Effector CD4-positive, alpha-beta T cell (primary cell): ENCODE data around the gene DNMT1.
A peak's percentile ranks its signal among the peaks of the same experiment; 100 is the strongest.

ENCODE experiments used
- DNase-seq: peaks from one replicate; pipeline ENCODE4 v3.0.0-alpha.2; 2020

Gene DNMT1

DNA sequence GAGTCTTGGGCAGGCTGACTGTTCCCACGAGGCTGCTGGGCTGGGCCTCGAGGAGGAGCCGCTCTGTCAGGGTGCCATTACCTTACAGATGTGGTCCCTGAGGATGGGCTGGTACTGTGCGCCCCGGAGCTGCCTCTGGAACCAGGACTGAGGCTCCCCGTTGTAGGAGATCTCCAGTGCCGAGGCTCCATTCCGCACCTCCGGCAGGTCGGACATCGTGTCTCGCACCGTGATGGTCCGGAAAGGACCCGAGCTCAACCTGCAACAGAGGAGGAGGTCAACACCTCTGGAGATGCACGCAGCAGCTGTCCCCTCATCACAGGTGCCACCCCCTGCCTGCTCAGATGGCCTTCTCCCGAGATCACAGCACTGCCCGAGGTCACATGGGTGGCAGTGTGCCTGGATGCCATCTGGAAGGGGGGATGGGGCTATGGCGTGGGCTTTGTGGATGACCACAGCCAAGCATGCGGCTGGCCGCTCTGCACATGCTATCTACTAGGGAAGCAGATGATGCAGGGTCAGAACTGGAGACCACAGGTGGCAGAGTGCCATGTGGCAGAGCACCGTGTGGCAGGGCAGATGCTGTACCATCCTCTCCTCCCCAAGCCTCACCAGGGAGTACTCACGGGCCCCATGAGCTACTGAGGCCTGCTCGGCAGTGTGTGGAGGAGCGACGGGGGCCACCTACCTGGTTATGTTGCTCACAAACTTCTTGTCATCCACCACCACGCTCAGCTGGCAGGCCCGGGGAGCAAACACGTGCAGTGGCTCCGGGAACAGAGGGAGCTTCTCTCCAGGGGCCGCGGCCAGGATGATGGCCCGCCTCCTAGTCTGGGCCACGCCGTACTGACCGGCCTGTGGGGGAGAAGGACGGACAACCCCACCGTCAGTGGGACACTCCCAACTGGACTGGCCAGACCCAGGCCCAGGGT lies 56.7 kb downstream of the DNMT1 start:
- no peak for DNase-seq

DNA sequence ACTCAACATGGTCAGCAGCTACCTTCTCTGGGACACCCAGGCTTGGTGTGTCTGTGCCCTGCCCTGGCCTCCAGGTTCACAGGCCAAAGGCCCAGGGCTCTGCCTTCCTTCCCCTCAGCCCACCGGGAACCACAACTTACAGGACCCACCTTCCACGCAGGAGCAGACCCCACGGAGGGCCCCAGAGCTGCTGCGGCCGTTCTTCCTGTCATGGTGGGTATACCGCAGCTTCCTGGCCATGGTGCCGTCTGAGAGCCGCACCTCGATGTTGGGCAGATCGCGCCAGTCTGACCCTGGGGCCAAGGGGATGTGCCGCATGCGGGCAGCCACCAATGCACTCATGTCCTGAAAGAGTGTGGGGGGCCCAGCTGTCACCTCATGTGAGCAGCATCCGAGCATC lies 57.8 kb downstream of the DNMT1 start:
- no peak for DNase-seq

- DNase-seq: no peak
These were observed 59.0 kb downstream of the DNMT1 start for GRCh38 chr19:10135551-10136334.

- no peak for DNase-seq
These were observed 60.7 kb downstream of the DNMT1 start for GRCh38 chr19:10134040-10134439.

GRCh38 chr19:10133596-10133995 lies 61.2 kb downstream of the DNMT1 start:
- no peak for DNase-seq

DNA sequence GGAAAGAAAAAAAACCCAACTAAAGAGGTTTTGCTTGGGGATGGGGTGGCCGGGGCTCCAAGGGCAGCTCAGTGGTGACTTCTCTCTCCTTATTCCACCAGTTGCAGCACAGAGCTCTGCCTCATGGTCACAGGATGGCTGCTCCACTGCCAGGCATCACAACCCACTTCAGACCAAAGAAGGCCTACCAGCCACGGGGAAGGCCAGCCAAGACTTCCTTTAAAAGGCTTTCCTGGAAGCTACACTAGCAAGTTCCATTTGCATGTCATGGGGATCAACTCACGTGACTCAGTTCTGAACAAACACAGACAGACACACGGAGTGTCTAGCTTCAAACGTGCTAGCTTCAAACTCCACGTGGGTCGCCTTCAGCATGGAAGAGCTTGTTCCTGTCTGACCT lies 61.8 kb downstream of the DNMT1 start:
- no peak for DNase-seq

DNA sequence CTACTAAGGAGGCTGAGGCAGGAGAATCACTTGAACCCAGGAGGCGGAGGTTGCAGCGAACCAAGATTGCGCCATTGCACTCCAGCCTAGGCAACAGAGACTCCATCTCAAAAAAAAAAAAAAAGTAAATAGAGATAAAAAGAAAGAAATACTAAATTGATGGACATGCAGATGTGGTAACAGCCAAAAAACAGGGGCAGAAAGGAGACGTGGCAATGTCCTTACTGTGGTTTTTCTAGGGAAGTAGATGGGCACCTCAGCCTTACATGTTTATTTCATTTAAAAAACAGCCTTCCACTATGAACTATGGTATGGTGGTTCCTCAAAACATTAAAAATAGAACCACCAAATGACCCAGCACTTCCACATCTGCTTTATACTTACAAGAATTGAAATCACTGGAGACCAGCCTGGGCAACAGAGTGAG lies 68.5 kb downstream of the DNMT1 start:
- DNase-seq: no peak

GRCh38 chr19:10124429-10124828 lies 70.3 kb downstream of the DNMT1 start:
- DNase-seq: no peak

DNA sequence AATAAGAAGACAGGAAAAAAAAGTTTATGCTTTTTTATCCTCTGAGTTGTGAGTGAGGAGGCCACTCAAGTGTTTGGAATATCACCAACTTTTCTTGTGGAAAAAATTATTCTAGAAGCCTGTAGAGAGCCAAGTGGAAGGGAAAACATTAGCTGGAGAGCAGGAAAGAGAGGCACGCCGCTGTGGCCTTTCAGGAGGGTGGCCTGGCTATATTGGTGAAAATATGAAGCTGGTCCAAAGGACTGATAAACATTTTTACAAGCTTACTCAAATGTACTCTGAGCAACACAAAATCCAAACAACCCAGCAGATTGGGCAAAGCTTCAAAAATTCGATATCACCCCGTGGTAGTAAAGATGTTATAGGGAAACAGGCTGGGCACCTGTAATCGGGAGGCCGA lies 72.7 kb downstream of the DNMT1 start:
- DNase-seq: no peak

DNA sequence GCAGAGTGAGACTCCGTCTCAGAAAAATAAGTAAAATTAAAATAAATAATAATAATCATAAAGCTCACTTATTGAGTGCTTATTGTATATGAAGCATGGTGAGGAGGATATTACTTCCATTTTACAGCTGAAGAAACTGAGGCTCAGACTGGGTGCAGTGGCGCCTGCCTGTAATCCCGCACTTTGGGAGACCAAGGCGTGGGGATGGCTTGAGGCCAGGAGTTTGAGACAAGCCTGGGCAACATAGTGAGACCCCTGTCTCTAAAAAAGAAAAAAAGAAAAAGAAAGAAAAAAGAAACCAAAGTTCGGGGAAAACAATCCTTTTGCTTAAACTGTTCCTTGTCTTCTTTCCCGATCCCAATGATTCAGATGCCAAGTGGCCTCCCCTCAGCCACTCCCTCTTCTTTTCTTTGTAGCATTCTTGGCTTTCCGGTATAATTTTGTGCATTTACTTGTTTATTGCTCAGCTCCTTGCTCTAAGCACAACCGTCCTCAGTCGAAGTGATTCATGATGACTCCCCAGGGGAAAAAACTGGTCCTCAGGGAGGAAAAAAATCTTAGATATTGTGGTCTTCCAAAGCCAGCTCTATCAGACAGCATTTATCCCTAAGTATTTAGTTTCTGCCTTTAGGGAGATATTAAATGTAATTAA lies 74.1 kb downstream of the DNMT1 start:
- DNase-seq: no peak

DNA sequence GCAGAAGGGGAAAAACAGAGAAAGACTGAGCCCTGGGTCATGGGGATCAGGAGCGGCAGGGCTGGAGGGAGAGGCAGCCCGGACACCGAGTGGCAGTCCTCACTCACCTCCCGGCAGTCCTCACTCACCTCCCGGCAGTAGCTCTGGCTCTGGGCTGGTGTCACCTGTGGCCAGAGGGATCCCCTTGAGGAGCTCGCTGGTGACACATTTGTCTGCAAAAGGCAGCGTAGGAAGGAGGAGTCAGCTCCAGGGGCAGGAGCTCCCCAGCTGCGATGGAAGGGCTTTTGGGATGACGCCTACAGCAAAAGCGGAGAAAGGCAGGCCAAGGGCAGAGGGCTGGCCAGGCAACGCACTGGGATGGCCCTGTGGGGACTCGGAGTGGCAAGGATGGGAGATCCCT lies 75.8 kb downstream of the DNMT1 start:
- DNase-seq: no peak

DNA sequence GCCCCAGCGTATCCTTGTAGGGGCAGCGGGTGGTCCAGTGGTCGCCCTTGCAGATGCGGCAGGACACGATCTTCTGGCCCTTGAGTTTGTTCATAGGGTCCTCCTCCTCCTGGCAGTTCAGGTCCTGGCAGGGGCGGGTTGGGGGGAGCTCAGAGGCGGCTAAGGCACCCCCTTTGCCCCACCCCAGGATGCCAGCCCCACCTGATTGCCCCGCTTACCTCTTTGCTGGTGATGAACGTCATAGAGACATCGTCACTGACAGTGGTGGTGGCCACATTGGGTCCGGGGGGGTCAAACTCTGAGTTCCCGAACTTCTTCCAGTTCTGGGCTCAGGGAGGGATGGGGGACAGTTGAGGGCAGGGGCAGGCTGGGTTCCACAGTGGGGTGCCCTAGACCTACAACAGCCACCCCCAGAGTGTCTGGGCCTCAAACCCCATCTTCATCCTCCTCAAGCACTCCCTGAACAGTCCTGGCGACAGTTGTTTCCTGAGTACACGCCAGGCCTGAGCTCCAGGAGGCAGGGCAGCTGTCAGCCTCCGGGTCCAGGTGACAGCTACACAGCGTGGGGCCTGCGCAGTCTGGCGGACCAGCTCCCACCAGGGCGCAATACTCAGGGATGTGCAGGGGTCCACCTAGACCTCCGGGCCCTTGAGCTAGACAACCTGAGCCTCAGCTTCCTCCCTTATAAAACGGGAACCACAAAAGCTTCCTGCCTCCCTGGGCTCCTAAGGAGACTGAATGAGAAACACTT lies 77.7 kb downstream of the DNMT1 start:
- no peak for DNase-seq

DNA sequence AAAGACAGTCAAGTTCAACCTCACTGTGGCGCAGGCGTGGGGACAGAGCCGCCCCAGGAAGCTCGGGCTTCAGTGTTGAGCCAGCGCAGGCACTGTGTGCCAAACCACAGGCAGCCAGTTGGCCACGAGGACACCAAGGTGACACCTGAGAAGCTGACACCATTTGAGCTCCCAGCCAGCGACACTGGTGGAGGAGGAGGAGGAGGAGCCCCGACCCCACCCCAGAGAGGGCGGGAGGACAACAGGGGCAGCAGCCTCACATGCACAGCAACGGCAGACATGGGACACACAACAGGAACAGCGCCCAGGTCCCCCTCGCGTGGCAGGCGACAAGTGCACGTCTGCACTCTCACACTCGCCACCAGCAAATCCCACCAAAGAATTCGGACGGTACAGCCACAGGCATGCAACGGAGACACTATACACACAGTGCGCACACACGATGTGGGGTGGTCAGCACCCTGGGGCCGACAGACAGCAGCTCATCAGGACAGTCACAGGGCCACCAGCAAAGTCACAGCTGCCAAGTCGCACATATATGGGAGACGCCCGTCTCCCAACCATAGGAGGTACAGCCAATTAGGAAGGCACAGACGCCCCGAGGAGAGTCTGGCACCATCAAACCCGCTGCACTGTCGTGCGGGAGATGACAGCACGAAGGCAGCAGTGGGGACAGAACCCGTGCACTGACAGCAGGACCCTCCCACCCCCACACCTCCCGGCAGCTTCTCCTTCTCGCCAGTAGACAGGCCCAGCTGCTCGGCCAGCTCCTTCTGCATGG lies 78.5 kb downstream of the DNMT1 start:
- no peak for DNase-seq

GRCh38 chr19:10115392-10116084 lies 79.2 kb downstream of the DNMT1 start:
- no peak for DNase-seq

- no peak for DNase-seq
These were observed 79.9 kb downstream of the DNMT1 start for GRCh38 chr19:10114651-10115391.

DNA sequence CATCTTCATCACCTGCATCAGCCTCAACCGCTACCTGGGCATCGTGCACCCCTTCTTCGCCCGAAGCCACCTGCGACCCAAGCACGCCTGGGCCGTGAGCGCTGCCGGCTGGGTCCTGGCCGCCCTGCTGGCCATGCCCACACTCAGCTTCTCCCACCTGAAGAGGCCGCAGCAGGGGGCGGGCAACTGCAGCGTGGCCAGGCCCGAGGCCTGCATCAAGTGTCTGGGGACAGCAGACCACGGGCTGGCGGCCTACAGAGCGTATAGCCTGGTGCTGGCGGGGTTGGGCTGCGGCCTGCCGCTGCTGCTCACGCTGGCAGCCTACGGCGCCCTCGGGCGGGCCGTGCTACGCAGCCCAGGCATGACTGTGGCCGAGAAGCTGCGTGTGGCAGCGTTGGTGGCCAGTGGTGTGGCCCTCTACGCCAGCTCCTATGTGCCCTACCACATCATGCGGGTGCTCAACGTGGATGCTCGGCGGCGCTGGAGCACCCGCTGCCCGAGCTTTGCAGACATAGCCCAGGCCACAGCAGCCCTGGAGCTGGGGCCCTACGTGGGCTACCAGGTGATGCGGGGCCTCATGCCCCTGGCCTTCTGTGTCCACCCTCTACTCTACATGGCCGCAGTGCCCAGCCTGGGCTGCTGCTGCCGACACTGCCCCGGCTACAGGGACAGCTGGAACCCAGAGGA lies 80.6 kb downstream of the DNMT1 start:
- DNase-seq: no peak

- no peak for DNase-seq
These were observed 81.2 kb downstream of the DNMT1 start for GRCh38 chr19:10113592-10113963.

GRCh38 chr19:10112895-10113591 lies 81.7 kb downstream of the DNMT1 start:
- DNase-seq: peak; percentile 58
